ENCODE data around the gene FGF14. TPM values are rescaled to one million over a fixed set of nuclear protein-coding genes. Genes with fewer than 3 reads are reported as not detected.

The FGF14 gene
- total and polyA plus RNA-seq, 7 experiments from 2014 or later, result not detected

- intact Hi-C loops (cut with micrococcal nuclease), result no loop called here
- no peaks in the 10 kb centered on the region for H3K36me3 ChIP-seq (ENCODE audit: control insufficient read depth in 2 of 3, insufficient read depth in 3 of 3, low read length in 3 of 3)
- CTCF ChIA-PET, result no interaction called here
- Mint-ChIP-seq H3K4me3 (no peak overlapping the region), H3K9me3 (peaks cover 0 to 9% (median 1%) of the 10 kb centered on the region in 11 donors), H3K36me3 (no peaks in the 10 kb centered on the region), H3K27me3 (peaks cover 0 to 3% (median 0%) of the 10 kb centered on the region in 5 donors), H3K4me1 (no peaks in the 10 kb centered on the region), H3K27ac (no peak overlapping the region)
- no peaks in the 10 kb centered on the region for H3K9me3 ChIP-seq (ENCODE audit: control insufficient read depth in 2 of 3, low read length in 3 of 3)
- H3K27ac ChIP-seq (ENCODE audit: low read depth, low read length), result no peak overlapping the region
- ATAC-seq (no peak), DNase-seq (no peak)
- H3K27me3 ChIP-seq (ENCODE audit: control insufficient read depth in 2 of 2, insufficient read depth in 2 of 2, low read length in 2 of 2), result no peaks in the 10 kb centered on the region
- no peaks in the 10 kb centered on the region for H3K4me1 ChIP-seq (ENCODE audit: control insufficient read depth in 2 of 2, insufficient read depth in 2 of 2, low read length in 2 of 2)
- POLR2A ChIA-PET, result no interaction called here
- H3K4me3 ChIP-seq (ENCODE audit: low read length), result no peak overlapping the region
Observed at GRCh38 chr13:102250448-102250847, 151.4 kb downstream of the FGF14 start.

DNA sequence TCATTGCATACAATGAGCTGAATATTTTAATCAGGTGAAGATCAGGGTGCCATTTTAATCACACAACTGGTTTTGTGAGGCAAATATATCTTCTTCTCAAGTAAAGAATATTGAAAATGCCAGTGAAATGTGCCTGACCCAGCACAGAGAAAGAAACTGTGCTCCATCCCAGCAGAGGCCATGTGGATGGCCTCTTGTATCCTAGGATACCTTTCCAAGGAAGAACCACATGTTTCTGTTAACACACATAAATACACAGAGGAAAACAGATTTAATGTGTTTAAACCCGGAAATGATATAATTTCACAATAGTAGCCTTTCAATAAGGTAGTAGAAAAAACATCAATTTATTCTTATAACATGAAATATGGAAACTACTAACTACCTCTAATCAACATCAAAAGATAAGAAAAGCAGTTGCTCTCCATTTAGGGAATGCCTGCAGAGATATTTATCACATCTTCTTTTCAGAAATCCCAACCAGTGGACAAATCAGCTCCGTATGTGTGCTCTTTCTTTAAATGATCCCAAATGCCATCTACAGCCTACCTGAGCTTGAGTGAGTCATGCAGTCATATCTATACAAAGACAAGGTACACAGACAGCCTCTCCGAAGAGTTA is 157.1 kb downstream of the FGF14 start:
- ATAC-seq, result no peak
- H3K27me3 Mint-ChIP-seq, result peaks cover 0 to 6% (median 3%) of the 10 kb centered on the region in 5 donors

DNA sequence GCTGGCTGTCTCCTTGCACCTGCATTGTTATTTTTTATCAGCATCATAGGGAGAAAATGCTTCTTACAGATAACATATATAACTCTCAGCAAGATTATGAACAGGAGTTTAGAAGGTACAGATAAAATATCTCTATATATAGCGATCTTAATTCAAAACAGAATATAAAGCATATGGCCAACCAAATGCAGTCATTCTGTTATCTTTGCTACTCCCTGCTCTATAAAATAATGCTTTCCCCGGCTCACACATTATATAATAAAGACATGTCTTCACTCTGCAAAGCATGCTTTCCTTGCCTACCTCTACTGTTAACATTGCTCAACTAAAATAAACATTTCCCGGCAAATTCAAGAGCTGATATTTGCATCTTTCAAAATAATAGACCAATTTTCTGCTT is 161.7 kb downstream of the FGF14 start:
- intact Hi-C loops (cut with micrococcal nuclease), result no loop called here
- no peaks in the 10 kb centered on the region for H3K9me3 ChIP-seq (ENCODE audit: control insufficient read depth in 2 of 3, low read length in 3 of 3)
- H3K4me1 ChIP-seq (ENCODE audit: control insufficient read depth in 2 of 2, insufficient read depth in 2 of 2, low read length in 2 of 2), result no peaks in the 10 kb centered on the region
- Mint-ChIP-seq H3K9me3 (peaks cover 0 to 4% (median 0%) of the 10 kb centered on the region in 11 donors), H3K27me3 (peaks cover 0 to 19% (median 6%) of the 10 kb centered on the region in 5 donors), H3K36me3 (no peaks in the 10 kb centered on the region), H3K27ac (no peak overlapping the region), H3K4me1 (no peaks in the 10 kb centered on the region), H3K4me3 (no peak overlapping the region)
- DNase-seq (no peak), ATAC-seq (no peak)
- H3K4me3 ChIP-seq (ENCODE audit: low read length), result no peak overlapping the region
- ChIA-PET CTCF (no interaction called here), POLR2A (no interaction called here)
- H3K36me3 ChIP-seq (ENCODE audit: control insufficient read depth in 2 of 3, insufficient read depth in 3 of 3, low read length in 3 of 3), result no peaks in the 10 kb centered on the region
- no peak overlapping the region for H3K27ac ChIP-seq (ENCODE audit: low read depth, low read length)
- no peaks in the 10 kb centered on the region for H3K27me3 ChIP-seq (ENCODE audit: control insufficient read depth in 2 of 2, insufficient read depth in 2 of 2, low read length in 2 of 2)

More for the DNA sequence above, 157.1 kb downstream of the FGF14 start:
- no peak for DNase-seq
- H3K9me3 ChIP-seq (ENCODE audit: control insufficient read depth in 2 of 3, low read length in 3 of 3), result no peaks in the 10 kb centered on the region
- no peaks in the 10 kb centered on the region for H3K4me1 Mint-ChIP-seq
- H3K36me3 ChIP-seq (ENCODE audit: control insufficient read depth in 2 of 3, insufficient read depth in 3 of 3, low read length in 3 of 3), result no peaks in the 10 kb centered on the region
- no peak overlapping the region for H3K27ac ChIP-seq (ENCODE audit: low read depth, low read length)
- peaks cover 0 to 13% (median 0%) of the 10 kb centered on the region in 11 donors for H3K9me3 Mint-ChIP-seq
- ChIA-PET CTCF (no interaction called here), POLR2A (no interaction called here)
- H3K27ac Mint-ChIP-seq, result no peak overlapping the region
- no peak overlapping the region for H3K4me3 ChIP-seq (ENCODE audit: low read length)
- intact Hi-C loops (cut with micrococcal nuclease), result no loop called here
- H3K4me1 ChIP-seq (ENCODE audit: control insufficient read depth in 2 of 2, insufficient read depth in 2 of 2, low read length in 2 of 2), result no peaks in the 10 kb centered on the region
- H3K27me3 ChIP-seq (ENCODE audit: control insufficient read depth in 2 of 2, insufficient read depth in 2 of 2, low read length in 2 of 2), result no peaks in the 10 kb centered on the region
- no peak overlapping the region for H3K4me3 Mint-ChIP-seq
- H3K36me3 Mint-ChIP-seq, result no peaks in the 10 kb centered on the region

GRCh38 chr13:102237230-102237629 is 164.6 kb downstream of the FGF14 start:
- Histone ChIP-seq H3K27me3 (ENCODE audit: control insufficient read depth in 2 of 2, insufficient read depth in 2 of 2, low read length in 2 of 2) (no peaks in the 10 kb centered on the region), H3K4me3 (ENCODE audit: low read length) (no peak overlapping the region), H3K4me1 (ENCODE audit: control insufficient read depth in 2 of 2, insufficient read depth in 2 of 2, low read length in 2 of 2) (no peaks in the 10 kb centered on the region), H3K9me3 (ENCODE audit: control insufficient read depth in 2 of 3, low read length in 3 of 3) (no peaks in the 10 kb centered on the region), H3K27ac (ENCODE audit: low read depth, low read length) (no peak overlapping the region), H3K36me3 (ENCODE audit: control insufficient read depth in 2 of 3, insufficient read depth in 3 of 3, low read length in 3 of 3) (no peaks in the 10 kb centered on the region)
- Mint-ChIP-seq H3K36me3 (no peaks in the 10 kb centered on the region), H3K27me3 (peaks cover 0 to 19% (median 12%) of the 10 kb centered on the region in 5 donors), H3K4me3 (no peak overlapping the region), H3K27ac (no peak overlapping the region), H3K9me3 (peaks cover 0 to 4% (median 0%) of the 10 kb centered on the region in 11 donors), H3K4me1 (peaks cover 0 to 11% (median 0%) of the 10 kb centered on the region in 7 donors)
- CTCF ChIA-PET, result no interaction called here
- ATAC-seq (no peak), DNase-seq (no peak)
- intact Hi-C loops (cut with micrococcal nuclease), result no loop called here
- POLR2A ChIA-PET, result no interaction called here

DNA sequence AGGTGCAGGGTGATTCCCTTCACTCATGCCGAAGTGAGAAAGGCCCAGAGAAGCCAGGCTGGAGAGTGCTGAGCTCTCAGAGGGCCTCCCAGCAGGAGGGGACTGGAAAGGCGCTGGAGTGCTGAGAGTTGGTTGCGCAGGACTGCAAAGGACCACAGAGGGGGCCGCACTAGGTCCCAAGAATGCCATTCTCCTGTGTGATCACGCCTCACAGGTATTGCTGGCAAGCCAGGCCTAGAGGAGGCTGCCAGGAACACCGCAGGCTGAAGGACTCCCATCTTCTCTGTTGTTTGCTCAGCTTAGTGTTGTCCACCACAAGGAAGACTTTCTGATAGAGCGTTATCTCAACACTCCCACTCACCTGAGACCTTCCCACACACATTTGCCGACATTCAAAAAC is 165.0 kb downstream of the FGF14 start:
- H3K4me1 Mint-ChIP-seq, result peaks cover 0 to 11% (median 0%) of the 10 kb centered on the region in 7 donors
- intact Hi-C loops (cut with micrococcal nuclease), result no loop called here
- Histone ChIP-seq H3K36me3 (ENCODE audit: control insufficient read depth in 2 of 3, insufficient read depth in 3 of 3, low read length in 3 of 3) (no peaks in the 10 kb centered on the region), H3K27ac (ENCODE audit: low read depth, low read length) (no peak overlapping the region), H3K27me3 (ENCODE audit: control insufficient read depth in 2 of 2, insufficient read depth in 2 of 2, low read length in 2 of 2) (no peaks in the 10 kb centered on the region), H3K9me3 (ENCODE audit: control insufficient read depth in 2 of 3, low read length in 3 of 3) (no peaks in the 10 kb centered on the region), H3K4me3 (ENCODE audit: low read length) (no peak overlapping the region), H3K4me1 (ENCODE audit: control insufficient read depth in 2 of 2, insufficient read depth in 2 of 2, low read length in 2 of 2) (no peaks in the 10 kb centered on the region)
- H3K9me3 Mint-ChIP-seq, result peaks cover 0 to 4% (median 0%) of the 10 kb centered on the region in 11 donors
- H3K27me3 Mint-ChIP-seq, result peaks cover 0 to 19% (median 12%) of the 10 kb centered on the region in 5 donors
- H3K4me3 Mint-ChIP-seq, result no peak overlapping the region
- ChIA-PET POLR2A (no interaction called here), CTCF (no interaction called here)
- ATAC-seq (no peak), DNase-seq (no peak)
- H3K27ac Mint-ChIP-seq, result no peak overlapping the region
- no peaks in the 10 kb centered on the region for H3K36me3 Mint-ChIP-seq

DNA sequence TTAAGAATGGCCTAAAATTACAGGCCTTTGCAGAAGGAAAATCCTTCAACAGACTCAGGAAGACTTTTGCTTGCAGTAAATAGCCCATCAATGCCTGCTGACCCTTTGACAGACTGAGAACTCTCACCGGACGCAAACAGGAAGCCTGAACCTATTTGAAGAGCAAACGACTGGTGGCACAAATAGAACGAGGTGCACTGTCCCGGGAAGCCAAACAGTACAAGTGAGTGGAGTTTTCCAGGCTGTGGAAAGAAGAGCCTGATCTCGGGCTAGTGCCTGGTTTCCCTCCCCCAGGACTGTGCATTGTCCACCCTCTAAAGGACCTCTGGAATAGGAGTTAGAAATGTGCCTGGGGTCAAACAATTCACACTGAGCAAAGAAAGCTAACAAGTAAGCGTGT is 165.5 kb downstream of the FGF14 start:
- DNase-seq (no peak), ATAC-seq (no peak)
- H3K27ac ChIP-seq (ENCODE audit: low read depth, low read length), result no peak overlapping the region
- ChIA-PET CTCF (no interaction called here), POLR2A (no interaction called here)
- no peaks in the 10 kb centered on the region for H3K4me1 ChIP-seq (ENCODE audit: control insufficient read depth in 2 of 2, insufficient read depth in 2 of 2, low read length in 2 of 2)
- peaks cover 0 to 19% (median 12%) of the 10 kb centered on the region in 5 donors for H3K27me3 Mint-ChIP-seq
- no peaks in the 10 kb centered on the region for H3K36me3 Mint-ChIP-seq
- H3K4me1 Mint-ChIP-seq, result peaks cover 0 to 11% (median 0%) of the 10 kb centered on the region in 7 donors
- no peaks in the 10 kb centered on the region for H3K27me3 ChIP-seq (ENCODE audit: control insufficient read depth in 2 of 2, insufficient read depth in 2 of 2, low read length in 2 of 2)
- H3K27ac Mint-ChIP-seq, result no peak overlapping the region
- H3K9me3 ChIP-seq (ENCODE audit: control insufficient read depth in 2 of 3, low read length in 3 of 3), result no peaks in the 10 kb centered on the region
- intact Hi-C loops (cut with micrococcal nuclease), result no loop called here
- H3K36me3 ChIP-seq (ENCODE audit: control insufficient read depth in 2 of 3, insufficient read depth in 3 of 3, low read length in 3 of 3), result no peaks in the 10 kb centered on the region
- peaks cover 0 to 4% (median 0%) of the 10 kb centered on the region in 11 donors for H3K9me3 Mint-ChIP-seq
- H3K4me3 ChIP-seq (ENCODE audit: low read length), result no peak overlapping the region
- no peak overlapping the region for H3K4me3 Mint-ChIP-seq

- ATAC-seq, result no peak
- no peaks in the 10 kb centered on the region for H3K4me1 ChIP-seq (ENCODE audit: control insufficient read depth in 2 of 2, insufficient read depth in 2 of 2, low read length in 2 of 2)
- no peak overlapping the region for H3K27ac Mint-ChIP-seq
- H3K27ac ChIP-seq (ENCODE audit: low read depth, low read length), result no peak overlapping the region
- H3K9me3 ChIP-seq (ENCODE audit: control insufficient read depth in 2 of 3, low read length in 3 of 3), result no peaks in the 10 kb centered on the region
- POLR2A ChIA-PET, result no interaction called here
- peaks cover 0 to 4% (median 0%) of the 10 kb centered on the region in 11 donors for H3K9me3 Mint-ChIP-seq
- intact Hi-C loops (cut with micrococcal nuclease), result no loop called here
- H3K27me3 Mint-ChIP-seq, result peaks cover 0 to 19% (median 12%) of the 10 kb centered on the region in 5 donors
- H3K4me1 Mint-ChIP-seq, result peaks cover 0 to 11% (median 0%) of the 10 kb centered on the region in 7 donors
- CTCF ChIA-PET, result no interaction called here
- no peak overlapping the region for H3K4me3 ChIP-seq (ENCODE audit: low read length)
- no peaks in the 10 kb centered on the region for H3K36me3 Mint-ChIP-seq
- DNase-seq, result no peak
- H3K27me3 ChIP-seq (ENCODE audit: control insufficient read depth in 2 of 2, insufficient read depth in 2 of 2, low read length in 2 of 2), result no peaks in the 10 kb centered on the region
- H3K36me3 ChIP-seq (ENCODE audit: control insufficient read depth in 2 of 3, insufficient read depth in 3 of 3, low read length in 3 of 3), result no peaks in the 10 kb centered on the region
- H3K4me3 Mint-ChIP-seq, result no peak overlapping the region
Observed at GRCh38 chr13:102235689-102236088, 166.2 kb downstream of the FGF14 start.
